Adrenal gland (tissue), 5 donors: ENCODE results near the gene ATF5.

Source experiments
- CTCF ChIP-seq, 6 experiments: fragments of 450-650 bp in 4 of 6; fragments of 200-600 bp in 2 of 6; sonication (generic) in 1 of 6; IDR thresholded peaks; 1 replicate in 5 of 6; 2 replicates in 1 of 6; pipeline versions ENCODE4 v1.5.1 to v1.8.0; 2016 to 2021; ENCODE audit warnings: antibody characterized with exemption in 6 of 6, mild to moderate bottlenecking in 2 of 6, moderate library complexity in 1 of 6
- POLR2A ChIP-seq, 2 donors: fragments of 450-650 bp; IDR thresholded peaks; one replicate each; pipeline ENCODE4 v1.6.1; 2017; ENCODE audit warnings: antibody characterized with exemption in 2 of 2, mild to moderate bottlenecking in 2 of 2, moderate library complexity in 1 of 2
- donor health status: DM: no; HTN: no; CAD: no.

GRCh38 chr19:49976496-49976895, 47.5 kb downstream of the ATF5 start:
- TF ChIP-seq POLR2A (IDR thresholded peaks at IDR 0.05) (no peak), CTCF (IDR thresholded peaks at IDR 0.05) (no peak)
